OCI-LY3 (cell line): ENCODE results near the gene STT3B.

ENCODE experiments used
- EZH2phosphoT487 ChIP-seq: fragments of 200-600 bp; shearing (Covaris generic); IDR thresholded peaks from 2 replicates; pipeline ENCODE4 v1.6.1; 2018; ENCODE audit warnings: antibody characterized with exemption, mixed run types, low read depth
- TF ChIP-seq, protein P1 (sequence below): fragments of 200-600, 300-600 bp; sonication (generic); IDR thresholded peaks from 2 replicates; pipeline ENCODE4 v1.5.1; 2014; ENCODE audit warnings: antibody characterized with exemption, low read length, low read depth

- TF ChIP-seq, protein P1, sequence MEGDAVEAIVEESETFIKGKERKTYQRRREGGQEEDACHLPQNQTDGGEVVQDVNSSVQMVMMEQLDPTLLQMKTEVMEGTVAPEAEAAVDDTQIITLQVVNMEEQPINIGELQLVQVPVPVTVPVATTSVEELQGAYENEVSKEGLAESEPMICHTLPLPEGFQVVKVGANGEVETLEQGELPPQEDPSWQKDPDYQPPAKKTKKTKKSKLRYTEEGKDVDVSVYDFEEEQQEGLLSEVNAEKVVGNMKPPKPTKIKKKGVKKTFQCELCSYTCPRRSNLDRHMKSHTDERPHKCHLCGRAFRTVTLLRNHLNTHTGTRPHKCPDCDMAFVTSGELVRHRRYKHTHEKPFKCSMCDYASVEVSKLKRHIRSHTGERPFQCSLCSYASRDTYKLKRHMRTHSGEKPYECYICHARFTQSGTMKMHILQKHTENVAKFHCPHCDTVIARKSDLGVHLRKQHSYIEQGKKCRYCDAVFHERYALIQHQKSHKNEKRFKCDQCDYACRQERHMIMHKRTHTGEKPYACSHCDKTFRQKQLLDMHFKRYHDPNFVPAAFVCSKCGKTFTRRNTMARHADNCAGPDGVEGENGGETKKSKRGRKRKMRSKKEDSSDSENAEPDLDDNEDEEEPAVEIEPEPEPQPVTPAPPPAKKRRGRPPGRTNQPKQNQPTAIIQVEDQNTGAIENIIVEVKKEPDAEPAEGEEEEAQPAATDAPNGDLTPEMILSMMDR, result no peak
- no peak for TF ChIP-seq EZH2phosphoT487
Observed at GRCh38 chr3:31625358-31625757, 92.6 kb downstream of the STT3B start.
